GM18505 (cell line): ENCODE results near the gene GRAMD1A.

Source experiments
- ATAC-seq: cut with Tn5 transposase; IDR thresholded peaks from one replicate; pipeline ENCODE4 v1.9.1; 2021; ENCODE audit not compliant: unreplicated experiment
- POLR2A ChIP-seq: IDR thresholded peaks from 4 replicates; pipeline ENCODE4 v1.6.1; 2011; ENCODE audit warnings: borderline replicate concordance; ENCODE audit not compliant: insufficient read depth, insufficient read length; ENCODE audit errors: extremely low read depth

The GRAMD1A gene

DNA sequence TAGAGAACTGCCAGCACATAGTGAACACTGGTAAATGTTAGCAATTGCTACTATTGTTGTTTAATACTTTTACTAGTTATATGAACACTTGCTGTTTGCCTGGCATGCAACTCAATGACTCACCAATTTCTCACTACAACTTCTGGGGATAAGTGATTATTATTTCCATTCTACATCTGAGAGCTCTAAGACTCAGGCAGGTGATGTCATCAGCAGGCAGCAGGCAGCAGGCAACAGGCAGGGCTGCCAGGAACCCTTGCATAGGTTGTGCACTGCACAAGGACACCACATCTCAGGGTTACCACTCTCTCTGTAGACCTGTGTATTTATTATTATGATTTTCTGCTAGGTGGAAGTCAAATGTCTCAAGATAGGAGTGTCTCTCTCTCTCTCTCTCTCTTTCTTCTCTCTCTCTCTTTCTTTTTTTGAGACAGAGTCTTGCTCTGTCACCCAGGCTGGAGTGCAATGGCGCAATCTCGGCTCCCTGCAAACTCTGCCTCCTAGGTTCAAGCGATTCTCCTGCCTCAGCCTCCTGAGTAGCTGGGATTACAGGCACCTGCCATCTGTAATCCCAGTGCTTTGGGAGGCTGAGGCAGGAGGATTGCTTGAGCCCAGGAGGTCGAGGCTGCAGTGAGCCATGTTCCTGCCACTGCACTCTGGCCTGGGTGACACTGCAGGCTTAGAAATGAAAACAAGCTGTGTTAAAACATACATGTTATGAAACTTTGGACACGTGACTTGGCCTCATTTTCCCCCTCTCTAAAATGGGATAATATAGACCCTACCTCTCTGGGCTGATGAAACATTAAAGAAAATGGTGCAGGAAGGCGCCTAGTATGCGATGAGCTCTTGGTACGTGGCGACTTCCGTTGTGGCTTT, 64.1 kb downstream of the GRAMD1A start:
- TF ChIP-seq POLR2A, result no peak
- ATAC-seq, result no peak

DNA sequence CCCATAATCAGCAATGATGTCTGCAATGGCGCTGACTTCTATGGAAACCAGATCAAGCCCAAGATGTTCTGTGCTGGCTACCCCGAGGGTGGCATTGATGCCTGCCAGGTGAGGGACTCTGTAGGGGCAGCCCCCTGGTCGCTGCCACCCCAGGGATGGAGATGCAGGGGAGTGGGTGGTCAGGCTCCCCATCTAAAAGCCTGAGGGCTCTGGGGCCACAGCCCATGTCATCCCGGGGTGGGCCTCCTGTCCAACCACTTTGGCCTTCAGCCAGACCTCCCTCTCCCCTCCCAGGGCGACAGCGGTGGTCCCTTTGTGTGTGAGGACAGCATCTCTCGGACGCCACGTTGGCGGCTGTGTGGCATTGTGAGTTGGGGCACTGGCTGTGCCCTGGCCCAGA, 65.5 kb downstream of the GRAMD1A start:
- no peak for ATAC-seq

DNA sequence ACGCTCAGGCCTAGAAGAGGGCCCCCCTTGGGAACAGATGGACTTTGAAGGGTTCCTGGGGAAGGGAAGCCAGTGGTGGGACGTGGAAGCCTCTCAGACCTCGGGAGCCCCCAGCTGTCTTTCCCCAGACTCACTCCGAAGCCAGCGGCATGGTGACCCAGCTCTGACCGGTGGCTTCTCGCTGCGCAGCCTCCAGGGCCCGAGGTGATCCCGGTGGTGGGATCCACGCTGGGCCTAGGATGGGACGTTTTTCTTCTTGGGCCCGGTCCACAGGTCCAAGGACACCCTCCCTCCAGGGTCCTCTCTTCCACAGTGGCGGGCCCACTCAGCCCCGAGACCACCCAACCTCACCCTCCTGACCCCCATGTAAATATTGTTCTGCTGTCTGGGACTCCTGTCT, 66.0 kb downstream of the GRAMD1A start:
- TF ChIP-seq POLR2A, result no peak
- no peak for ATAC-seq

More for the DNA sequence above, 65.5 kb downstream of the GRAMD1A start:
- no peak for TF ChIP-seq POLR2A

DNA sequence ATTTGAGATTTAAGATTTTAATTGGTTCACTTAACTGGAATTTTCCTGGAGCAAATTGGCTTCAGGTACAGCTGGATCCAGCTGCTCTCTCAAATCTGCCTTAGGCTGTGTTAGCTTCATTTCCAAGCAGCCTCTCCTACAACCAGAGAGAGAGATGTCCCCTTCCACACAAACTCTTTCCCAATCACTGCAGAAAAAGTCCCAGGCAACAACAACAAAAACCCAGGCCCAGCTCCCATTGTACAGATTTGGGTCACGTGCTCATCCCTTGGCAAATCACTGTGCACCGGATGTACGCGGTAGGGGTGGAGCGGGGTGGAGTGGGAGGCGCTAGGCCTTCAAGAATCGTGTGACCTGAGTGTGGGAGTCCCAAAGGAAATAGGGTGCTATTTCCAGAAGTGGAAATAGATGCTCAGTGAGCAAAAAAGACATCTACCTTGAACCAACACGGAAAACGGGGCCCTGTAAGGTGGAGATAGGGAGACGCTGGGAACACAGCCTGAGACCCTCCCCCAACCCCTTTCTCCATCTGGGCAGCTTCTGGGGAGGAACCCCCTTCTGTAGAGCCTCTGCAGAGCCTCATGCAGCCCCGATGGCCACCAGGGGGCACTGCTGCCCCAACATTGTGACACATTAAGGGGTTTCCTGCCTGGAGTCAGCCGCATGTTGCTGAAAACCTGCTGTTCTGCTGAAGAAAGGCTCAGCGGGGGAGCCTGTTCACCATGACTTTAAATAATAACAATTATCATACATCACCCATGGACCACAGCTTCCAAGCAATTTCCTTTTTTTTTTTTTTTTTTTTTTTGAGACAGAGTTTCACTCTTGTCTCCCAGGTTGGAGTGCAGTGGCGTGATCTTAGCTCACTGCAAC, 66.8 kb downstream of the GRAMD1A start:
- no peak for ATAC-seq

DNA sequence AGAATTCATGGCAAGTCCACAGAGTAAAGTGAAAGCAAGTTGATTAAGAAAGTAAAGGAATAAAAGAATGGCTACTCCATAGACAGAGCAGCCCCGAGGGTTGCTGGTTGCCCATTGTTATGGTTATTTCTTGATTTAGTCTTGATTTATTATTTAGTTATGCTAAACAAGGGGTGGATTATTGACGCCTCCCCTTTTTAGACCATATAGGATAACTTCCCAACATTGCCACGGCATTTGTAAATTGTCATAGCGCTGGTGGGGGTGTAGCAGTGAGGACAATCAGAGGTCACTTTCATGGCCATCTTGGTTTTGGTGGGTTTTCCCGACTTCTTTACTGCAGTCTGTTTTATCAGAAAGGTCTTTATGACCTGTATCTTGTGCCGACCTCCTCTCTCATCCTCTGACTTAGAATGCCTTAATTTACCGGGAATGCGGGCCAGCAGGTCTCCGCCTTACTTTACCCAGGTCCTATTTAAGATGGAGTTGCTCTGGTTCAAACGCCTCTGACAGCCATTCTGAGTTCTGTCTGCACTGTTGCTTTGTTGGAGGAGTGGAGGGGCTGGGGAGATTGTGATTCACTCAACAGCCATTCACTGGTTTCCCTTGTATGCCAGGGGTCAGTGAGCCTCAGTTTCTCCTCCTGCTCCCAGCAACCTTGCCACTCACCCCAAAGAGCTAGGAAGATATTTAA, 69.0 kb downstream of the GRAMD1A start:
- no peak for ATAC-seq
- TF ChIP-seq POLR2A, result no peak

More for the DNA sequence above, 66.8 kb downstream of the GRAMD1A start:
- TF ChIP-seq POLR2A, result no peak

DNA sequence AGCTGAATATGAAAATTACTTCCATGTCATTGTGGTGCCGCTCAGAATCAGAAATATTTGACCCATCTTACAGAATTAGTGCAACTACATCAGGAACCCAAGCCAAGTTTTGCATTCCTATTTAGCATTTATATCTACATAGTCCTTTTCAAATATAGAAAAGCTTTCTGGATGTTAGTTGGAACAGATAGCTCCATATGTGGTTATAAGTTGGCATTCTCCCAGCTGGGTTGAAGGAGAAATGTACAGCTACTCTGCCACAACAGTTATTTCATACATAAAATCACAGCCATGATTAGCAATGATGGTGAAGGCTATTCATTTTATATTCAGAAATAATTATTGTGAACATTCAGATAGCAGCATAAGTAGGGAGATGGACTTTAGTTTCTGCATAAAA, 69.6 kb downstream of the GRAMD1A start:
- ATAC-seq, result no peak
- TF ChIP-seq POLR2A, result no peak

DNA sequence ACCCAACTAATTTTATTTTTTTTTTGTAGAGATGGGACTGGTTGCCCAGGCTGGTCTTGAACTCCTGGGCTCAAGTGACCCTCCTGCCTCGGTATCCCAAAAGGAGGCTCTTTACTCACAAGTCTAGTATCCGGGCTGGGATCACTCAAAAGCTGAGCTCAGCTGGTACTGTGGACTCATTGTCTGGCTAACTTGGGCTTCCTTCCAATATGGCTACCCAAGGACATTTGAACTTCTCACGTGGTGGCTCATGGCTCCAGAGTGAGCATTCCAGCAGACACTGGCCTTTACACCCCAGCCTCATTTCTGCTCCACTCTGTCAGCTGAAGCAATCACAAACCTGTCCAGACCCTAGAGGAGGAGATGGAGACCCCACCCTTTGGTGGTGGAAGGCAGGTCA, 70.3 kb downstream of the GRAMD1A start:
- no peak for ATAC-seq
- no peak for TF ChIP-seq POLR2A

DNA sequence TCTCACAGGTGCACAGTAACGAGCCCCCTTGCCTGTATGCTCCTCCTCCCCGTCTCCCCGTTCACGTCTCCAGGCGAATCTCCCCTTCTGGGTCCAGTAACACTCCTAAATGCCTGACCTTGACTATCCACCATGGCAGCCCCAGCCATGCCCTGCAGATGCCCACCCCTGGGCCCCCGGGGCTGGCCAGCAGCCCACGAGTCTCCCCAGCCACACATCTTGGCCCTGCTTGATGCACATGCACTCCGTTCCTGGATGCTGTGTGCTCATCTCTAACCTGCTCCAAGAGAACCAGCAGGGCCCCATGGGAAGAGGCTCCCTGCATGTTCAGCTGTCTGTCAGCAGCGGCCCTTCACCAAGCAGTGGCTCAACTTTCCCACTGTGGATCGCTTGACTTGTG, 73.4 kb downstream of the GRAMD1A start:
- no peak for TF ChIP-seq POLR2A
- ATAC-seq, result no peak

DNA sequence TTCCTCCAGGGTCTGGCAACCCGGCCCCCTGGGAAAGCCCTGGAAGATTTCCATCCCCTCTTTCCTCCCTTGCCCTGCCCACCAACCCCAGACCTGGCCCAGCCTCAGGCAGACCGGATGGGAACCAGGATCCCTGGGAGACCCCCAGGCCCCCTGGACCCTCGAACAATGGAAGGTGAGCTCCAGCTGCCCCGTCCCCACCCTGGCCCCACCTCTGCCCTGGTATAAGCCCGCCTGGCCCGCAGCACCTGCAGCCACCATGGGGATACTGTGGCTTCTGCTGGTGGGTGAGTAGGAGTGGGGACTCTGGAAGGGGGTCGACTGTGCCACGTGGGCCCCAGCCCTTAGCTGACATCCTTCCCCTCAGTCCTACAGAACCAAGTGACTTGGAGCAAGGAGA, 73.8 kb downstream of the GRAMD1A start:
- TF ChIP-seq POLR2A, result no peak
- ATAC-seq, result no peak

DNA sequence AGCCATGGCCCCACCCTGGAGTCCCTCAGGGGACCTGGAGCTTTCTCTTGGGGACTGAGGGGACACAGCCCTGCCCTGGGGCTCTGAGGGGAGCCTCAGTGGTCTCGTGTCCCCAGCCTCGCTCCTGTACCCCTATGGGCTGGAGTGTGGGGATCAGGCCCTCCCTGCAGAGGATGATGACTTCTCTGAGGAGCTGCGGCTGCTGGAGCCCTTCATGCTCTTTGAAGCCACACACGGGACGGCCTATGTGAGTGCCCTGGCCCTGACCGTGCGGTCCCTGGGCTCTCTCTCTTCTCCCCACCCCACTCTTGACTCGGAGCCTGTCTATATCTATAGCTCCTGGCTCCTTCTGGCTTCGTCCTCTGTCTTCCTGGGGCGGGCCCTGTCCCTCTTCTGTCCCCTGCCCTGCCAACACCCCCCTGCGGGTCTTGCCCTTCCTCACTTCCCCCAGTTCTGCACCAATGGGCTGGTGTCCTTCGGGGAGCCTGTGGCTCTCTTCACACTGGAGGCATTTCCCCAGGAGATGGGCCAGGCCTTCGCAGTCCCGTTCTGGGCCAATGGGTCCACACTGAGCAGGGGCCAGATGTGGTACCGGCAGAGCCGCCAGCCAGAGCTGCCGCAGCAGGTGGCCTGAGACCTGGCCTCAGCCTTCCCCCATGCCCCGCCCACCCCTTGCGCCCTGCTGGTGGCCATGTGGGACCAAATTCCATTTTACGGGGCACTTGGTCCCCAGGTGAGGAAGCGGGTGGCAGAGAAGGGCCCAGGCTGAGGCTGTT, 74.5 kb downstream of the GRAMD1A start:
- no peak for ATAC-seq
- TF ChIP-seq POLR2A, result no peak

DNA sequence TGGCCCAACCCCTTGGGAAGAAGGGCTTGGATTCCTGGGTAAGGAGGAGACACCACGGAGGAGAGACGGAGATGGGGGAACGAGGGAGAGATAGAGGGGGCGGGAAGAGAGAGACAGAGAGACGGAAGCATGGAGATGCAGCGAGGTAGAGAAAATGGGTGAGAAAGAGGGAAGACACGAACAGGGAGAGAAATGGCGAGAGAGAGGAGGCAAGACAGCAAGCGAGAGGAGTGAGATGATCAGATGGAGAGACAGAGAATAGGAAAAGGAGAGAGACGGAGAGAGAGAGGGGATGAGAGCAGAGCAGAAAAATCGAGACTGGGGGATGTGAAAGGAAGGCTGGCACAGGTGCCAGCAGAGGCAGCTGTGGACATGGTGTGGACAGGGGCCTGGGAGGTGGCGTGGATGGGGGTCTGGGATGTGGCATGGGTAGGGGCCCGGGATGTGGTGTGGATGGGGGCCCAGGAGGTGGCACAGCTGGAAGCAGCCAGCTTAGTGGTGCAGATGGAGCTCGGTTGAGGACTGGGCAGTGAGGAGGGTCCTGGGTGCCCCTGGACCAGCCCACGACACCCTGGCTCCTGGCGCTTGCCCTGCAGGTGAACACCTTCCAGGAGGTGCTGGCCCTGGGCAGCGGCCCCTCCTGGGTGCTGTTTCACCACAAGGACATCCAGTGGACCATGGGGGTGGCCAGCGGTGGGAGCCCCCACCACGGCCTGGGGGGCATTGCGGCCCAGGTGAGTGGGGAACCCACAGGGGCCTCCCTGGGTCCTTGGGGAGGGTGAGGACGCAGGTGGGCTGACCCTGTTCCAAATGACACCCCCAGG, 75.3 kb downstream of the GRAMD1A start:
- TF ChIP-seq POLR2A, result no peak
- ATAC-seq, result no peak

DNA sequence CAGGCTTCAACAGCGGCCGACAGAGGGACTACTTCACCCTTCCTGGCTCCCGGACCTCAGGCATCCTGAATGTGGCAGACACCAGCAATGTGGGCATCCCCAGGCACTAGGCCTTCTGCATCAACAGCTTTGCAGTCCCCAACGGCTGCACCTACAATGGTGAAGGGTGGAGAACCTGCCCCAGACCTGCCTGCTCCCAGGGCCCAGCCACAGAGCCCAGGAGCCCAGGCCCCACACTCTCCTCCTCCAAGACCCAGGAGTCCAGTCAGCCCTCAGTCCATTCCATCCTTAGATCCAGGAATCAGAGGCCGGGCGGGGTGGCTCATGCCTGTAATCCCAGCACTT, 75.9 kb downstream of the GRAMD1A start:
- ATAC-seq, result no peak

More for the DNA sequence above, 75.9 kb downstream of the GRAMD1A start:
- no peak for TF ChIP-seq POLR2A
